Measurements from ENCODE around the gene BARHL1.

BARHL1 gene

DNA sequence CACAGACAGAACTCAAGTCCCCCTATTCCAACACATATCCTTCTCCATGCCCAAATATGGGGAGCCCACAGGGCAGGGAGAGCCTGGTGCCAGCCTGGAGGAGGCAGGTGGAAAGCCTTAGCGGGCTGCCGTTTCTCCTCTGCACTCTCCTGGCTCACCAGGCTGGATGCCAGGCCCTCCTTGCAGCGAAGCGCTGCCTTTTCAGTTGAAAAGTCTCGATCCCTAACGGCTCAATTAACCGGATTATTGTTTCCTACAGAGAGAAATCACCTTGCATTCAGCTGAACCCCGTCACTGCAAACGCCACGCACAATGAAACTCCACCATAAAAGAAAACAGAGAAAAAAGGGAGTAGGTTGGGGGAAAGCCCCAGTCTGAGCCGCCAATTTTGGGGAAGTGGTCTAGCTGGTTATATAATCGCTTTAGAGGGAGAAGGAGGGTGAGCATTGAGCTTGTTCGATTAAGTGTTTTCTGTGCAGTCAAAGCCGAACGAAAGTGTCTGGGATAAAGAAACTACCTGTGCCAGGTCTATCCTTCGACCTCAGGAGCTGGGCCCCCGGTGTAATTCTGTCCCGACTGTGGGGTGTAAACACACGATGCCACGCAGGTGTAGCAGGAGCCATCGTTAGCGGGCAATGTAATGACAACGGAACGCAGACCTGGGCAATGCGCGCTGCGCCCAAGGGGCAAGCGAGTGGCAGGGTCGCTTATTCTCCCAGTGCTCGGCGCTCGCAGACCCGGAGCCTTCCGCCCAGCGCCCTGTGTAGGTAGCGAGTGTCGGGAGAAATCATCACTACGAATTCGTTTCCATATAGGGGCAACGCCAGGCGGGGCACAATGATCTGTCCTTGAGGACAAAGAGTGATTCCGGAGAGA, 3.8 kb downstream of the BARHL1 start:
- in situ Hi-C loops (cut with HindIII; ENCODE audit: low sequenced_read_pairs) = no loop called here

DNA sequence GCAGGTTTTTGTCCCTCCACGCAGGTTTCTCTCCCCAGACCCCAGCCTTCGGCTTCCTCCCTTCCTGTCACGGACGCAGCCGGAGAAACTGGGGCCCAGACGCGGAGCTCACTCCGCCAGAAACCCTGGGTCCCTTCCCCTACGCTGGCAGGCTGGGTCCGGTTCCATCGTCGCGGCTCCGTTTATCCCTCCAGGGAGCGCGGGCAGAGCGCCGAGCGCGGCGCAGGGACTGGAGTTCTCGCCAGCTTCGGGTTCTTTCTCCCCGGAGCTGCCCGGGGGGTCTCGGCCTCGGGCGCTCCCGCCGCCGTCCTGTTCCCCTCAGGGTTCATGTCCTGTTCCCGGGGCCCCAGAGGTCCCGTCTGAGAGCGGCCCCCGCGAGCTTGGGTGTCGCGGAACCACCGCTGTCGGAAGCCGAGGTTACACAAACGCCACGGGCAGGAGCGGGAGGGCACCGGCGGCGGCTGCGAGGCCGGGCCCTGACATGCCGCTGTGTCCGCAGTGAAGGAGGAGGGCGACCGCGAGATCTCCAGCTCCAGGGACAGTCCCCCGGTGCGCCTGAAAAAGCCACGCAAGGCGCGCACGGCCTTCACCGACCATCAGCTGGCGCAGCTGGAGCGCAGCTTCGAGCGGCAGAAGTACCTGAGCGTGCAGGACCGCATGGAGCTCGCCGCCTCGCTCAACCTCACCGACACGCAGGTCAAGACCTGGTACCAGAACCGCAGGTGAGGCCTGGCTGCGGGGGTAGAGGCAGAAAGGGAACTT, 4.6 kb downstream of the BARHL1 start:
- in situ Hi-C loops (cut with HindIII; ENCODE audit: low sequenced_read_pairs) = no loop called here

DNA sequence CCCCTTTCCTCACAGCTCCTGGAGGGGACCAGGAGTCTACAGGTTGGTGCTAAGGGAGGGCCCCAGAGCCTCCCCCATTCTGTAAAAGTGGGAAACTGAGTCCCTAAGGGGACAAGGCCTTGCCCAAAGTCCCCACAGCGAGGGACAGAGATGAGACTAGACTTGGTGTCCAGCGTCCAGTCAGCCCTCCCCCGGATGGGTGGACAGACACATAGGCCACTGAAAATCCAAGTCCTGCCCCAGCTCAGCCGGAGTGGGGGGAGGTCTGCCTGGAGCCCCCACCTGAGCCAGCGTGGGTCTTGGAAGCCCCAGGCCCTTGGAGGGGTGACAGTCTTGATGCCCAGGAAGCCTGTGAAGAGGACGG, 5.2 kb downstream of the BARHL1 start:
- in situ Hi-C loops (cut with HindIII; ENCODE audit: low sequenced_read_pairs) = no loop called here

DNA sequence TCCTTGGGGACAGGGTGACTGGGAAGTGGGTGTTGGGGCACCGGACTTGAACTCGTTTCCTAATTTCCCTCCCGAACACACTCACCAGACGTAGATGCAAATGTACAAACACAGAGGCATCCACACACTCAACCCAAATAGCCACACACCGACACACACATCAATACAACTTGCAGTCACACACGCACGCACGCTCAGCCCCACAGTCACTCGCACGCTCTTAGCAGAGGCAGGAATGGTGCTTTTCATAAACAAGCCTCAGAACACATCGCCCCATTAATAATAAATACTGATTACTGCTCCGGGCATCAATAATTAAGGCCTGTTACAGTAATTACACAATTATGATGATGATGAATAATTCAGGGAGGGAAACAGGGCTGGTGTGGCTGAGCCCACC, 5.7 kb downstream of the BARHL1 start:
- in situ Hi-C loops (cut with HindIII; ENCODE audit: low sequenced_read_pairs) = no loop called here

DNA sequence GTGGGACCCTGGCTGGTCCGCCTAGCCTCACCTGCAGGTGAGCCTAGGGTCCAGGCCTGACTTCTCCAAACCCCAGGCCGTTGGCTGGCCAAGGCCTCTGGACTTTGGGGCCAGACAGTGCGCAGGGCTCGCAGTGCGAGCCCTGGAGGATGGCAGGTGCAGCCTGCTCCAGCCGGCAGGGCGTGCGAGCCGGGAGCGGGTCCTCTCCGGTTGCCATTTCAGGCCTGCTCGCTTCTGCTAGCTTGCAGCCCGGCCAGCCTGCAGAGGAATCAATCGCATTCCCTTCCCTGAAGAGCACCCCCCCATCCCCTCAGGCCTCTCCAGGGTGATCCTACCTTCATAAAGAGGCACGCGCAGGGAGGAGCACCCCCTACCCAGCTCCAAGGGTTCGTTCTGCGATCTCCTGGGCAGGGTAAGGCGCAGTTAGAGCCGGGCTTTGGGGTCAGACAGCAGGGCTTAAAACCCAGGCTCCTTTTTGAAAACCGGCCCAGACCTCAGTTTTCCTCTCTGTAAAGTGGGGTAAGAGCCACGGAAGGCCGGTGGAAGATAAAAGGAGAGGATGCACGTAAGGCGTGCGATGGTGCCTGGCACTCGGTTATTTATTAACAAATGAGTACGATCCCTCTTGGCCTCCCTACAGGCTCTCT, 6.2 kb downstream of the BARHL1 start:
- in situ Hi-C loops (cut with HindIII; ENCODE audit: low sequenced_read_pairs) = no loop called here

DNA sequence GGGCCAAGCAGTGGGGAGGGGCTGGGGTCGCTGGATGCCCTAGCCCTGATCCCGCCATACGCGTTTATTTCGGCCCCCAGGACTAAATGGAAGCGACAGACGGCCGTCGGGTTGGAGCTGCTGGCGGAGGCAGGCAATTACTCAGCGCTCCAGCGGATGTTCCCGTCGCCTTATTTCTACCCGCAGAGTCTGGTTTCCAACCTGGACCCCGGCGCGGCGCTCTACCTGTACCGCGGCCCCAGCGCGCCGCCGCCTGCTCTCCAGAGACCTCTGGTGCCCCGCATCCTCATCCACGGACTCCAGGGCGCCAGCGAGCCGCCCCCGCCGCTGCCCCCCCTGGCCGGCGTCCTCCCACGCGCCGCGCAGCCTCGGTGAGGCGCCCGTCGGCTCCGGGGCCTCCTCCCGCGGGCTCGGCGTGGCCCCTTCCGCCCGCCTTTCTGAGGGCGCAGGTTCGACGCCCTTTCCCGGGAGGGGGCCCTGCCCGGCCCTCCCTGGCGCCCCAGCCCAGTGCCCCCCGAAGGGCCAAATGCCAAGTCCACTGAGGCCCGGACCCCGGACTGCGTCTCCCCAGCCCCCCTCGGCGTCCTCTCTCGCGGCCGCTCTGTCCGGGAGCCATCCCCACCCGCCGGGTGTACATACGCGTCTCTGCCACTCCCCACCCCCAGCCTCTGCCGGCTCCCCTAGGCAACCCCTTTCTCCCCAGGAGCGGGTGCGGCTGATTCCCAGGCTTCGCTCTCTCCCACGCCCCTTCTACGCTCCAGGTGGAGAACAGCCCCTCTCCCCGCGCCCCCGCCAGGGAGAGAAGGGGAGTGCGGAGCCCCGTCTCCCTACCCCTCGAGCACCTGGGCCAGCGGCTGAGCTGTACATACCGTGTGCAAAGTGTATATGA, 7.0 kb downstream of the BARHL1 start:
- in situ Hi-C loops (cut with HindIII; ENCODE audit: low sequenced_read_pairs) = no loop called here

DNA sequence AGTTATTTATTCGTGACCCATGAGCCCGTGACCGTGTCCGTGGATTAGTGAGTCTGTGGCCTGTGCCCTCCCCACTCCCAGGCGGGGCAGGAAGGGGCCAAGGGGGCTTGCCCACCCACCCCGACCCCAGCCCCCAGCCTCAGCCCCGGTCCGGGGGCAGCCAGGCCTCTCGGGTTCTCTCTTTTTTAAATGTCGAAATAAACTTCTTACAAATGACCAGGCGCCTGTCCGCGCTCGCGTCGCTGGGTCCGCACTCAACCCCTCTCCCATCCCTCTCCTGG, 7.6 kb downstream of the BARHL1 start:
- in situ Hi-C loops (cut with HindIII; ENCODE audit: low sequenced_read_pairs) = no loop called here

DNA sequence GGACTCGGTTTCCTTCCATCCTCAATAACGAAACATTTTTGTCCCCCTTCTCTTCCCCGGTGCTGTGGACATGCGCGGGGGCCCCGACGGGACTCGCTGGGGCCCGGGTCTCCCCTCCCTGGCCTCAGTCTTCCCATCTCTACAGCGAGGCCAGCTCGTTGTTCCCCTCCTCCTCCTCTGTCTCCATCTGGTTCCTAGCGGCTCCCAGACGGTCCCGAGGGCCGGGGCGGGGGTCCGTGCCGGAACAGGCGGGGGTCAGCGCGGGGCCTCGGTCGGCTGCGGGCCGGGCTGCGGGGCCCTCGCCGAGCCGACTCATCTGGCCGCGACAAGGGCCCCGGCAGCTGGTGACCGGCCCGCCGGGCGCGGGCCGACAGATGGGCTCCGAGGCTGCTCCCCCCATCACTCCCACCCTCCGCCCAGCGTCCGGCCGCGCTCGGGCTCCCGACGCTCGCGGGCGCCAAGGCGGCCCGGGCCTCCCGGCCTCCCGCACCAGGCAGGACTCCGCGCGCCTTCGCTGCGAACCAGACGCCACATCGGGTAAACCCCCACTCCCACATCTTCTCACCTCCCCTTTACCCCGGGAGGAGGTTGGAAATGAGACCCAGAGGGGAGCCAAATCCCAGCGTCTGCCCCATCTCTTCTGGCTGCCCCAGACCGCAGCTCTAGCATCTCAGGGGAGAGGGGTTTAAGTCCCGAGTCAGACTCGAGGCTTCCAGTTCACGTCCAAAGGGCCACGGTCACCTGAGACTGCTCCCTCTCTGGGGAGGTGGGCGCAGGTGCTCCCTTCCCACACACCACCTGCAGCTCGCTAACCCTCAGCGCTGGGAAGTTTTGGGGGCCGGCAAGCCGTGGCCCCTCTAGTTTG, 8.1 kb downstream of the BARHL1 start:
- in situ Hi-C loops (cut with HindIII; ENCODE audit: low sequenced_read_pairs) = no loop called here

DNA sequence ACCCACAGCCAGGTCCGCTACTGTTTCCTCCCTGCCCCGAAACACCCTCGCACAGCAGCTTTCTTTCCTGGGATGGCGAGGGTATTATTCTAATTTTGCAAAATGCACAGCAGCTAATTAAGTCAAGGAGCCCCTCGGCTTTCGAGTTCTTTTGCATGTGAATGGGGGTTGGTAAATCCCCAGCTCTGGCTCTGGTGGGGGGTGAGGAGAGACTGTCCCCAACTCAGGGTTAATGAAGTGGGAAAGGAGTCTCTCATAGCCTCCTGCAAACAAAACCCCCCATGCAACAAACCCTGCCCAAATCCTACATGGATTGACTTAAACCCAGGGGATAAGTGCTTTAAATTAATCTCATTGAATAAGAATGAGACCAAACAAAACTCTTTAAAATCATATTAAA, 8.8 kb downstream of the BARHL1 start:
- in situ Hi-C loops (cut with HindIII; ENCODE audit: low sequenced_read_pairs) = no loop called here

DNA sequence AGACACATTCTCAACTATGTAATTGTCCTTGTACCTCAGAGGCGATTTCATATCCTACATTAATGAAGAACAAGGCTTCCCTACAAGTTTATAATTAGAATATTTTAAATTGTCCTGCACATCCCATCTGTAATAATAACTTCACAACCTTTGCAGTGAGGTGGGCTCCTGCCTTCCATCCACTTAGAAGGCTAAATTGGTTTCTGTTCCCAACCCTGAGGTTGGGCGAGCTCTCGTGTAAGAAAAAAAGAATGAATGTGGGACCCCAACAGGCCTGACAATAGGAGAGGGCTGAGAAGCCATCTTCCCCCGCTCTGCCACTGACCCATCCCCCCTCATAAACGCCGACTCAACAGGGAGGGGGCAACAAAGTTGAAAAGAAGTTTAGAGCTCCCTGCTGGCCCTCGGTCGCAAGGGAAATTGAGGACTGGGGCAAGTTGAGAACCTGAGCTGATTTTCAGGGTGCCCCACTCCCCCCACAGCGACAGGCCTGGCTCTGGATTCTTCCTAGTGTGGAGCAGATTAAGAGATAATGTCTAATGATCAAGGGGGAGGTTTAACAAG, 9.4 kb downstream of the BARHL1 start:
- in situ Hi-C loops (cut with HindIII; ENCODE audit: low sequenced_read_pairs) = no loop called here

DNA sequence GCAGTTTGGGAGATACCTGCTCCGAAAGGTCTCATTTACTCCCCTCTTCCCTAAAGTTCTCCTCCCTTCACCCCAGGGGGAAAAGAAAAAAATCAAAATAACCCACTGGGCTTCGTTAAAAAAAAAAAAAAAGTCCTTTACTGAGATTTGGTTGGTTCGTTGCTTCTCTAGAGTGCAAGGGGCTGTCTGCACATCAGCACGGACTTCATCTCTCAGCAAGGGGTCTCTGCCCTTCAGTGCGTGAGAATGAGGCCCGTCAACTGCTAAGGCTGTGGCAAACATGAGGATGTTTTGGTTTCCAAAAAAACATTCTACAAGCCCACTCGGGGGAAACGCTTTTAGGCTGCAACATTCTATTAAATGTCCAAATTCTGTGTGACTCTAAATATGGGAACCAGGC, 10.0 kb downstream of the BARHL1 start:
- in situ Hi-C loops (cut with HindIII; ENCODE audit: low sequenced_read_pairs) = no loop called here

DNA sequence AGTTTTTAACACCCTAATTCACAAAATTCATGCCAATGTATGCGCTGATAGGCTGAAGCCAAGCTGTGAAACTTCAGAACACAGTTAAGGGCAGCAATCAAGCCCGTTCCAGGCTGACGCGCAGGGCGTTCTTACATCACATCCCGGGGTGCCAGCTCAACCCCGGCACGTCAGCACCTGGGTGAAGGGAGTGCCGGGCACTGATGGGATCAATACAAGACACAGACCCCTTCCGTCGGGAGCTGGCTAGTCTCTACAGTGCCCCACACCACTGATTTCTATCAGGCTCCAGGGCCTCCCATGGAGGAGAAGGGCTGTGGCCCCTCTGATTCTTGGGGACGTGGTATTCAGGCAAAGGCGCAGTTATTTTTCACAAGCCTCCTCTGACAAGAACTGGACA, 12.0 kb downstream of the BARHL1 start:
- in situ Hi-C loops (cut with HindIII; ENCODE audit: low sequenced_read_pairs) = no loop called here

DNA sequence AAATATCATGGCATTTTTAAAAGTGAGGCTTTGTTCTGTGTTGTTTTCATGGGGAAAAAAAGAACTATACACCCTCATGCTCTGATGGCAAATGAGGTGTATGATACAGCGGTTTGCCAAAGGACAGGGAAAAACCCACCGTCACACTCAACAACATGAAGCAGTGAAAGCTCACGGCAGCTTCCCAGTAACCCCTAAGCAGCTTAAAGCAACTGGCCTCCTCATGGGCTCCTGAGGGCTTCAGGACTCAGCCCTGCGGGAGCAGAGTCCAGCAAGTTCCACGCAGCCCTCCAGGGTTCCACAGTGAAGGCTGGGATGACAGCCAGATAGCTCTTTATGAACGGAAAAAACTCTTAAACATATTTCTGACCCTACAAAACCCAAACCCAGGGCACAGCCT, 12.9 kb downstream of the BARHL1 start:
- in situ Hi-C loops (cut with HindIII; ENCODE audit: low sequenced_read_pairs) = loop anchor here (5.0 kb wide), 1 partner anchor 77 kb away; the partner anchor contains the start of gene GTF3C4

DNA sequence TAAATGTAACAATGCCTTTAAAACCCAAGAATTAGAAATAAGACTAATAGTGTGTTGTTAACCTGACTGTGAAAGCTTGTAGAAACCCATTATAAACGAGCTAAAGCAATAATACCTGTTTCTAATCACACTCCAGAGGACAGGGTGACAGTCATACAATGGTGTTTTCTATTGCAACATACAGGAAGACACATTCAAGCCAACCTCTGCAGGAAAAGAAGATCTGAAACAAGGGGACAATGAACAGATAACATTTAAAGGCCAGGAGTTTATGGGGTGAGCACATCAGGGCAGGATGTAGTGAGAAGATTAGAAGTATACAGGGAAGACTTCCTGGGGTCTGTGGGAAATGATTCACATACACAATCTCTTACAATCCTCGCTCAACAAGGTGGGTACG, 13.8 kb downstream of the BARHL1 start:
- in situ Hi-C loops (cut with HindIII; ENCODE audit: low sequenced_read_pairs) = loop anchor here (5.0 kb wide), 1 partner anchor 76 kb away; the partner anchor contains the start of gene GTF3C4

DNA sequence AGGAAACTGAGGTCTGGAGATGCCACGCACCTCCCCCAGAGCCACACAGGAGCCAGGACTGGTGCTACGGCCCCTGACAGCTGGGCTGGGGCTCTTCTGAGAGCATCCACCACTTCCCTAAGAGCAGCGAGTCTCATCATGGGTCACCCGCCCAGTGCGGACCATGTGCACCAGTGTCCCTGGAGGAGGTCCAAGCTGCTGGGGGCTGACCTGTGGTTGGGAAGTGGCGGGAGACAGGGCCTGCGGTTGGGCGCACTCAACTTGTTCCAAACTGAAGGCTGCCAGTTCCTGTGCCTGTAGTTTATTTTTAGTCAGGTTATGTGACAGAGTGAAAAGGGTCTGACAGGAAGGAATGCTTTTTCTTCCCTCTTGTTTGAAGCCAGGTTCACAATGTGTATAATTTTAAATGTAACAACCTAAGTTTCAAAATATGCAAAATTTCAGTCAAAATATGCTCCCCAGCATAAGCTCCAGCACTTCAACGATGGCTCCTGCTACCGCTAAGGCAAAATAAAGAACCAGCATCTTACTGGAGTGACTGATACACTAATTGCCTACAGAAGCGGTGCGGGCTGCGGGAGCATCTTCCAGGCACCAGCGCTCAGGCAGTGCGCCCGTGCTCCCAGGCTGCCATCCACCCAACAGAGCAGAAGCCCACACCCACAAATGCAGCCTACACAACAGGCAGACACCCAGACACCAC, 14.8 kb downstream of the BARHL1 start:
- in situ Hi-C loops (cut with HindIII; ENCODE audit: low sequenced_read_pairs) = loop anchor here (5.0 kb wide), 1 partner anchor 75 kb away; the partner anchor contains the start of gene GTF3C4

DNA sequence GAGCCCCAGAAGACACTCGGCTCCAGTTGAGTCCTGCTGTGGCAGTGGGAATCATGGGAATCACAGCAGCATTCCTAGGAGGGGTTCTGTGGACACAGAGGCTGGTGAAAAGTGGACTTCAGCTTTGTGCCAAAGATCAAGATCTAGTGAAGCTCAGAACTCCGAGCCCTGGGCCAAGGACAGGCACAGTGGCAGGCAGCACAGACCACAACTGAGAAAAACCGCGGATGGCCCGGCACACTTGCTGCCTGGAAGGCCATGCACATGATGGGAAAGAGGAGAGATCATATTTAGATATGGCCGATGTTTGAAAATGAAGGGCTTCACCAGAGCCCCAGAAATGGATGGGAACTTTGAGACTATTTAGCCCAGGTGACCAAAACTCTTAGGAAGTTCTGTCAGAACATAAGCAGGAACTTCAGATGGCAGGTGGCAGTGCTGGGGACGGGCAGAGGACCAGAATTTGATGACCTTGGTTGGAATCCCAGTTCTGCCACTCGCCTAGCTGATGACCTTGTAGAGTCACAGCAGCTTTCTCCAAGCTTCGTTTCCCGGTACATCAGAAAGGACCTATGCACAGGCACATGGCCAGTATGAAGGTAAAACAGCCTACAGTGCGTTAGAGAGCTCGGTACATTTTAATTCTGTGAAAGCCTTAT, 18.0 kb downstream of the BARHL1 start:
- in situ Hi-C loops (cut with HindIII; ENCODE audit: low sequenced_read_pairs) = no loop called here

DNA sequence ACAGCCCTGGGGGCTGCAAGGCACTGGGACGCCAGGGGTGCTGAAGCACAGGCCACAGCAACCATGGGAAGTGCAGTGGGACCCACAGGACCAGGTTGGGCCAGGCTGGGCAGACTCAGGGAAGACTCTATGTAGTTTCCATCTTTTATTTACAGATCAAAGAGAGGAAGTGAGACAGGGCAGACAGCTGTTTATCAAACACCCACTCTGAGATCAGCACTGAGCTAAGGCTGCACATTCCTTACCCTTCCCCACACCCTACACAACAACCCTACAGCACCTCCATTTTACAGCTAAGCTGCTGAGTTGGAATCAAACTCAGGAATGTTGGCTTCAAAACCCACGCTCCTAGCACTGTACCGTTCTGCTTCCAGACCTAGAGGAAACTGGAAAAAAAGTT, 19.8 kb downstream of the BARHL1 start:
- in situ Hi-C loops (cut with HindIII; ENCODE audit: low sequenced_read_pairs) = no loop called here

DNA sequence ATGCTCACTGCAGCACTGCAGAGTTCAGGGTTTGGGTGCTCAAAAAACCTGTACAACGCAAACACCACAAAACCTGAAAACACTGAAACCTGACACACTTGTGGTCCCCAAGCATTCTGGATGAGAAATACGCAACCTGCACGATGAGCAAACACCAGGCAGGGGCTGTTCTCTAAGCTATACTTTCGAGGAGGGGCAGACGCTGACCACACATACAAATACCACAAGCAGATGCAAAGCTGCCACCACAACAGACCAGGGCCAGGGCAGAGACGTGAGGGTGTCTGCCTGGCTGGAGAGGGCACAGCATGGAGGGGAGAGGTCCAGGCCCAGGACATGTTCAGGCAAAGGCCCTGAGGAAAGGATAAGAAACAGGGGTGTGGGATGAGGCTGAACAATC, 23.0 kb downstream of the BARHL1 start:
- in situ Hi-C loops (cut with HindIII; ENCODE audit: low sequenced_read_pairs) = no loop called here

Measured in endothelial cell of hepatic sinusoid (primary cell).